Mesenteric fat pad (tissue), 1 donor: Measurements from ENCODE around the gene ESRRG. TPM values are rescaled to one million over a fixed set of nuclear protein-coding genes. Genes with fewer than 3 reads are reported as not detected.

Experiments
- DNase-seq: peaks from one replicate; pipeline ENCODE4 v3.0.0-alpha.2; 2020; ENCODE audit warnings: low spot score
- total RNA-seq: library from RNA; stranded (reverse); fragmentation: NEBNext Ultra II Directional; extraction: Animal tissue kit (Norgen Biotek cat#: 25700); gene quantifications from one replicate; pipeline ENCODE4 v1.2.1, GENCODE V29; 2021
- donor health status: DM: yes; HTN: yes; CAD: no.

Gene ESRRG
- total RNA-seq, 1 donor from 2014 or later: 1.9 TPM

DNA sequence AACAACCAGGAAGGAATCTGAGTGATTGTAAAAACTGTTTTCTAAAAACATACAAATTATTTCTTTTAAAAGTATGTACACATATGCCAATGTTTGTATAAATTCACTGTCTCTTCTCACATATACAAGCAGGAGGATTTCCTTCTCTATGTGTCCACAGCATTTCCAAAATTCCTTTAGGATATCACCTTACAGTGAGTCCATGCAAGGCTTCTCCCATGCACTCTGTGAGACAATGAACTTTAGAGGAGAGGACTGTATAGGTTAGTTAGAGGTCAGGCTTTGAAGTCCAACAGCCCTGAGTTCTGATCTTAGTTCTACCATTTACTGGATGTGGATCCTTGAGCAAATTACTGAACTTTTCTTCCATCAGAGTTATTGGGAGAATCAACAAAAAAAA, 265.9 kb downstream of the ESRRG start:
- no peak for DNase-seq

DNA sequence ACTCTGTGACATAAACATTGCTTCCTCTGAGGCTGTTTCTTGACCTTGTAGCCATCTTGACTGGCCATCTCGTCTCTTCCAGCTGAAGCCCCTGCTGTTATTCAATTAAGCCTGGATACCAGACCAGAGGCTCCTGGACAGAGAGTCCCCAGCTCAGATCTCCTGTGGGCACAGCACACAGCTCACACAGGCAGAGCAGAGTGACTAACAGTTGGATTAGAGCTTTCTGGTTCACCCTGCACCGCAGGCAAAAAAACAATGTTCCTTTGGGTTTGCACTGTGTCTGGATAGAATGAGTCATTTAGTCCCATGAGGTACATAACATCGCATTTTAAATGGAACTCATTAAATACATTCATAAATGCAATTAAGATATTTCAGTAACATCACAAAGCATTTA, 266.5 kb downstream of the ESRRG start:
- no peak for DNase-seq

DNA sequence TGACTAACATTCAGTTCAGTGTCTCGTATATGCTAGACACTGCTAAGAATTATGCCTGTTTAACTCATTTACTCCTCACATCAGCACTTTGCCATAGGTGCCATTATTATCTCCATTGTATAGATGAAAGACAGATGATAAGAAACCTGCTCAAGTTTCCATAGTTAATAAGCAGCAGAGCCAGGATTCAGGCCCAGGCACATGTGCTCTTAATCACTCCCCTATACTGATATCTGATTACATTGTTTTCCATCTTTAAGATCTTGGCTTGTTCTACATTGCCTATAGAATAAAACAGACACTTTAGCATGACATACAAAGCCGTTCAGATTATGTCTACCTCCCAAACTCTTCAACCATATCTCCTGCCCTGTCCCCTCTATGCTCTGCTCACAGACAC, 269.5 kb downstream of the ESRRG start:
- DNase-seq: no peak
